GM19099 (cell line): Measurements from ENCODE around the gene C1orf53.

Source experiments
- POLR2A ChIP-seq: IDR thresholded peaks from 3 replicates; pipeline ENCODE4 v1.6.1; 2011; ENCODE audit warnings: low read depth; ENCODE audit not compliant: insufficient read length; ENCODE audit errors: extremely low read depth

Gene C1orf53

GRCh38 chr1:197902454-197903195, at the start of gene C1orf53:
TSS of gene C1orf53 (plus strand) at chr1:197902630. CDS start at chr1:197902650, 20 bp downstream.
- TF ChIP-seq POLR2A: peak; percentile 40

GRCh38 chr1:197857477-197857876, 45.0 kb upstream of the C1orf53 start:
- TF ChIP-seq POLR2A: no peak

GRCh38 chr1:197859024-197859423, 43.4 kb upstream of the C1orf53 start:
- TF ChIP-seq POLR2A: no peak

GRCh38 chr1:197862221-197862620, 40.2 kb upstream of the C1orf53 start:
- no peak for TF ChIP-seq POLR2A

GRCh38 chr1:197862671-197863070, 39.8 kb upstream of the C1orf53 start:
- TF ChIP-seq POLR2A: no peak

- TF ChIP-seq POLR2A: no peak
Observed at GRCh38 chr1:197865809-197866208, 36.6 kb upstream of the C1orf53 start.

GRCh38 chr1:197868751-197869489, 33.5 kb upstream of the C1orf53 start:
- TF ChIP-seq POLR2A: no peak

- TF ChIP-seq POLR2A: no peak
Observed at GRCh38 chr1:197869490-197870077, 32.8 kb upstream of the C1orf53 start.

GRCh38 chr1:197876894-197877293, 25.5 kb upstream of the C1orf53 start:
- TF ChIP-seq POLR2A: no peak

GRCh38 chr1:197884173-197884572, 18.3 kb upstream of the C1orf53 start:
- TF ChIP-seq POLR2A: no peak

- TF ChIP-seq POLR2A: no peak
Observed at GRCh38 chr1:197890936-197891335, 11.5 kb upstream of the C1orf53 start.

- TF ChIP-seq POLR2A: no peak
Observed at GRCh38 chr1:197892684-197893083, 9.7 kb upstream of the C1orf53 start.

- no peak for TF ChIP-seq POLR2A
Observed at GRCh38 chr1:197896301-197896700, 6.1 kb upstream of the C1orf53 start.

GRCh38 chr1:197899037-197899436, 3.4 kb upstream of the C1orf53 start:
- TF ChIP-seq POLR2A: no peak

GRCh38 chr1:197902131-197902453, 338 bp upstream of the C1orf53 start:
- no peak for TF ChIP-seq POLR2A

GRCh38 chr1:197903196-197903514, 725 bp downstream of the C1orf53 start:
- no peak for TF ChIP-seq POLR2A
